GM18951 (cell line): ENCODE data around the gene TBCB.
"Not testable (repeated sequence)": the region's sequence is repeated elsewhere in the genome, so short reads cannot be mapped to it uniquely, and the experiment has no call there.

ENCODE experiments used
- POLR2A ChIP-seq: IDR thresholded peaks from 4 replicates; pipeline ENCODE4 v1.6.1; 2011; ENCODE audit warnings: mild to moderate bottlenecking; ENCODE audit not compliant: insufficient read length, insufficient read depth; ENCODE audit errors: extremely low read depth
- in situ Hi-C: fragments of 300-500 bp; cut with MboI; formaldehyde crosslinking; loops from one replicate; pipeline ENCODE4 v1.12.0; 2022; ENCODE audit warnings: low sequenced_read_pairs, mixed read lengths, inconsistent platforms; ENCODE audit not compliant: unreplicated experiment

Gene TBCB

GRCh38 chr19:36128392-36128736, 13.1 kb downstream of the TBCB start:
- in situ Hi-C loops, result no loop called here

GRCh38 chr19:36131221-36131620, 16.0 kb downstream of the TBCB start:
- in situ Hi-C loops, result not testable (repeated sequence)

More at GRCh38 chr19:36128392-36128736, 13.1 kb downstream of the TBCB start:
- TF ChIP-seq POLR2A, result no peak

- in situ Hi-C loops, result not testable (repeated sequence)
Observed at GRCh38 chr19:36134867-36135266, 19.6 kb downstream of the TBCB start.

- TF ChIP-seq POLR2A, result no peak
Observed at GRCh38 chr19:36136964-36137686, 21.9 kb downstream of the TBCB start.

GRCh38 chr19:36139120-36139472, 23.8 kb downstream of the TBCB start:
- no peak for TF ChIP-seq POLR2A
- in situ Hi-C loops, result no loop called here

More at GRCh38 chr19:36136964-36137686, 21.9 kb downstream of the TBCB start:
- in situ Hi-C loops, result no loop called here

- in situ Hi-C loops, result no loop called here
- peak; percentile 86 for TF ChIP-seq POLR2A
Observed at GRCh38 chr19:36139473-36140303, 24.4 kb downstream of the TBCB start, which contains the start of gene CAPNS1. TSS of gene CAPNS1 (plus strand) at chr19:36140066. CDS start at chr19:36141012, 946 bp downstream.

GRCh38 chr19:36140304-36141038, 25.2 kb downstream of the TBCB start:
- in situ Hi-C loops, result no loop called here
- TF ChIP-seq POLR2A, result peak; percentile 38

- TF ChIP-seq POLR2A, result peak; percentile 28
- in situ Hi-C loops, result no loop called here
Observed at GRCh38 chr19:36141039-36141927, 26.0 kb downstream of the TBCB start.

- in situ Hi-C loops, result no loop called here
Observed at GRCh38 chr19:36142046-36142445, 26.8 kb downstream of the TBCB start.

GRCh38 chr19:36142496-36142895, 27.2 kb downstream of the TBCB start:
- in situ Hi-C loops, result no loop called here
- TF ChIP-seq POLR2A, result no peak

More at GRCh38 chr19:36142046-36142445, 26.8 kb downstream of the TBCB start:
- no peak for TF ChIP-seq POLR2A

- in situ Hi-C loops, result no loop called here
- TF ChIP-seq POLR2A, result no peak
Observed at GRCh38 chr19:36144624-36145023, 29.4 kb downstream of the TBCB start.

- in situ Hi-C loops, result no loop called here
Observed at GRCh38 chr19:36149673-36150406, 34.6 kb downstream of the TBCB start.

GRCh38 chr19:36150586-36150985, 35.3 kb downstream of the TBCB start:
- no peak for TF ChIP-seq POLR2A
- in situ Hi-C loops, result no loop called here

More at GRCh38 chr19:36149673-36150406, 34.6 kb downstream of the TBCB start:
- TF ChIP-seq POLR2A, result no peak
